OCI-LY7 (cell line): ENCODE measurements around the gene ZNF136.

Experiments used
- CTCF ChIP-seq: fragments of 200-600 bp; sonication (generic); conservative IDR thresholded peaks from 2 replicates; pipeline ENCODE4 v1.5.1; 2014; ENCODE audit warnings: mild to moderate bottlenecking, antibody characterized with exemption, low read length, moderate library complexity, mixed read lengths
- EZH2phosphoT487 ChIP-seq: fragments of 200-600 bp; sonication (generic); IDR thresholded peaks from 2 replicates; pipeline ENCODE4 v1.6.1; 2018; ENCODE audit warnings: low read depth, borderline replicate concordance, mild to moderate bottlenecking, mixed run types, antibody characterized with exemption, low read length, moderate library complexity, mixed read lengths

- TF ChIP-seq CTCF: no peak
- no peak for TF ChIP-seq EZH2phosphoT487
These were observed 67.1 kb downstream of the ZNF136 start for GRCh38 chr19:12229990-12230389.
